Tibial artery (tissue), 4 donors: ENCODE measurements around the gene LRRFIP1.

Source experiments
- DNase-seq, 2 donors: peaks; one replicate each; pipeline ENCODE4 v3.0.0-alpha.2; 2019
- H3K27ac ChIP-seq, 2 donors: fragments of 200-600 bp; sonication (generic) in 1 of 2; 1 replicate in 1 of 2; 2 replicates in 1 of 2; pipeline ENCODE4 v1.5.1; 2018 to 2019; ENCODE audit warnings: mild to moderate bottlenecking in 1 of 2
- H3K27me3 ChIP-seq, 2 donors: fragments of 200-600 bp; sonication (generic) in 1 of 2; one replicate each; pipeline versions ENCODE4 v1.5.1 to v1.6.0; 2016 to 2019
- H3K36me3 ChIP-seq, 3 donors: fragments of 200-600 bp; sonication (generic) in 2 of 3; one replicate each; pipeline ENCODE4 v1.5.1; 2016 to 2019; ENCODE audit warnings: mild to moderate bottlenecking in 2 of 3
- H3K4me1 ChIP-seq, 4 donors: fragments of 200-600 bp; sonication (generic) in 2 of 4; 1 replicate in 3 of 4; 2 replicates in 1 of 4; pipeline ENCODE4 v1.5.1; 2016 to 2019
- H3K4me3 ChIP-seq, 2 donors: fragments of 200-600 bp; sonication (generic) in 1 of 2; 1 replicate in 1 of 2; 2 replicates in 1 of 2; pipeline ENCODE4 v1.5.1; 2018 to 2019; ENCODE audit warnings: mild to moderate bottlenecking in 2 of 2
- H3K9me3 ChIP-seq, 3 donors: fragments of 200-600 bp; sonication (generic) in 1 of 3; one replicate each; pipeline ENCODE4 v1.5.1; 2016 to 2019
- intact Hi-C: fragments of 100-400 bp; cut with DNase I; formaldehyde crosslinking; loops from one replicate; pipeline ENCODE4 v1.15.0; 2023; ENCODE audit warnings: low total_unique reads
- TF ChIP-seq, protein P1 (sequence below), 2 experiments: fragments of 200-600 bp in 1 of 2; fragments of 450-650 bp in 1 of 2; IDR thresholded peaks; one replicate each; pipeline ENCODE4 v1.5.1; 2017 to 2019; ENCODE audit warnings: antibody characterized with exemption in 2 of 2, mild to moderate bottlenecking in 1 of 2, moderate library complexity in 1 of 2

The LRRFIP1 gene

DNA sequence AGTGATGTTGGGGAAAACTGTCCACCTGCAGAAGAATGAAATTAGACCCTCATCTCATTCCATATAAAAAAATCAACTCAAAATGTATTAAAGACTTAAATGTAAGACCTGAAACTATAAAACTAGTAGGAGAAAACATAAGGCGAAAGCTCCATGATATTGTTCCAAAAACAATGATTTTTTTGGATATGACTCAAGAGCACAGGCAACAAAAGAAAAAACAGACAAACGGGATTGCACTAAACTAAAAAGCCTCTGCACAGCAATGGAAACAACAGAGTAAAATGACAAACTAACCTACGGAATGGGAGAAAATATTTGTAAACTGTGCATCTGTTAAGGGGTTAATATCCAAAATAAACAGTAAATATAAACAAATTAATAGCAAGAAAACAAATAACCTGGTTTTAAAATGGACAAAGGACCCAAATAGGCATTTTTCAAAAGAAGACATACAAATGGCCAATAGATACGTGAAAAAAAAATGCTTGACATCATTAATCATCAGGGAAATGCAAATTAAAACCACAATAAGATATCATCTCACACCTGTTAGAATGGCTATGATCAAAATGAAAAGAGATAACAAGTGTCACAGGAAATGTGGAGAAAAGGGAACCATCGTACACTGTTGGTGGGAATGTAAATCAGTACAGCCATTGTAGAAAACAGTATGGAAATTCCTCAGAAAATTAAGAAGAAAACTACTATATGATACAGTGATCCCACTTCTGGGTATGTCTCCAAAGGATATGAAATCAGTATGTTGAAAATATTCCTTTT, 26.6 kb downstream of the LRRFIP1 start:
- intact Hi-C loops: no loop called here
- no peak for DNase-seq
- TF ChIP-seq, protein P1, sequence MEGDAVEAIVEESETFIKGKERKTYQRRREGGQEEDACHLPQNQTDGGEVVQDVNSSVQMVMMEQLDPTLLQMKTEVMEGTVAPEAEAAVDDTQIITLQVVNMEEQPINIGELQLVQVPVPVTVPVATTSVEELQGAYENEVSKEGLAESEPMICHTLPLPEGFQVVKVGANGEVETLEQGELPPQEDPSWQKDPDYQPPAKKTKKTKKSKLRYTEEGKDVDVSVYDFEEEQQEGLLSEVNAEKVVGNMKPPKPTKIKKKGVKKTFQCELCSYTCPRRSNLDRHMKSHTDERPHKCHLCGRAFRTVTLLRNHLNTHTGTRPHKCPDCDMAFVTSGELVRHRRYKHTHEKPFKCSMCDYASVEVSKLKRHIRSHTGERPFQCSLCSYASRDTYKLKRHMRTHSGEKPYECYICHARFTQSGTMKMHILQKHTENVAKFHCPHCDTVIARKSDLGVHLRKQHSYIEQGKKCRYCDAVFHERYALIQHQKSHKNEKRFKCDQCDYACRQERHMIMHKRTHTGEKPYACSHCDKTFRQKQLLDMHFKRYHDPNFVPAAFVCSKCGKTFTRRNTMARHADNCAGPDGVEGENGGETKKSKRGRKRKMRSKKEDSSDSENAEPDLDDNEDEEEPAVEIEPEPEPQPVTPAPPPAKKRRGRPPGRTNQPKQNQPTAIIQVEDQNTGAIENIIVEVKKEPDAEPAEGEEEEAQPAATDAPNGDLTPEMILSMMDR (IDR thresholded peaks at IDR 0.05): no peak

DNA sequence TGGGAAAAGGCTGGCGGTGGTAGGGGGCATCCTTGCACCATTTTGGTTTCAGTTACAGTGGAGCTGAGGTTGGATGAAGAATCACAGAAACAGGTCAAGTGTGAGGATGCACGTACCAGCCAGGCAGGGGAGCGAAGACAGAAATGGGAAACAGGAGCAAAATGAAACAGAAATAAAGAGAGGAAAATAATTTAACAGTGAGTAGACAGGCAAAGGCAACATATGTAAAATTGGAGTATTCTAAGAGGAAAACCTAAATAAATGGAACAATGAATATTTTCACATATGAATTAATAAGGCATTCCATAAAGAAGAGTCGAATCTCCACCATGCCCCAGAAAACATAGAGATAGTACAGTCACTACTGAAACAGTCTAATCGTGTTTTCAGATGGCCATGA, 29.7 kb downstream of the LRRFIP1 start:
- Histone ChIP-seq H3K4me1 (peaks cover 0 to 25% (median 8%) of the 10 kb centered on the region in 4 donors), H3K27me3 (no peaks in the 10 kb centered on the region)

More for the DNA sequence above, 26.6 kb downstream of the LRRFIP1 start:
- H3K36me3 ChIP-seq: peaks cover 0 to 12% (median 4%) of the 10 kb centered on the region in 3 donors
- H3K4me3 ChIP-seq: no peak overlapping the region
- no peaks in the 10 kb centered on the region for H3K27me3 ChIP-seq
- peaks cover 0 to 37% (median 3%) of the 10 kb centered on the region in 4 donors for H3K4me1 ChIP-seq
- H3K9me3 ChIP-seq: no peaks in the 10 kb centered on the region
- no peak overlapping the region for H3K27ac ChIP-seq

DNA sequence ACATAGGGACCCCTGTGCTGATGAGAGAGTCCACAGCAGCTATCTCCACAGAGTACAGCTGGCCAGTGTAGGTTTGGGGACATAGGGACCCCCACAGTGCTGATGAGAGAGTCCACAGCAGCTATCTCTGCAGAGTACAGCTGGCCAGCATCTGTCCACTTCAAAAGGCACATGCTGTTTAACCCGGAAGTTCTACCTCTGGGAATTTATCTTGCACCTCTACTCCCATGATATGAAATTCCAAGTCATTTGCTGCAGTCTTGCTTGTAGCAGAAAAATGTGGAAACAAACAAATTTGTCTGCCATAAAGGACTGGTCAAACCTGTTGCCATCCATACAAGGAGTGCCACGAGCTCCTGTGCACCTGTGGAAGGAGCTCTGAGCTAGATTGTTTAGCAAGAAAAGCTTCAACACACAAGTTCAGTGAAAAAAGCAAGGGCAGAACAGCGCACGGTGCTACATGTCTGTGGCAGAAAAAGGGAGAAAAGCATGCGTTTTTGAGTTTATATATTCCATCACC, 33.1 kb downstream of the LRRFIP1 start:
- H3K27ac ChIP-seq: no peak overlapping the region
- H3K9me3 ChIP-seq: no peaks in the 10 kb centered on the region
- no peak for DNase-seq
- no peak overlapping the region for H3K4me3 ChIP-seq
- no peaks in the 10 kb centered on the region for H3K27me3 ChIP-seq
- intact Hi-C loops: no loop called here
- TF ChIP-seq, protein P1 (IDR thresholded peaks at IDR 0.05): no peak
- H3K36me3 ChIP-seq: no peaks in the 10 kb centered on the region
- H3K4me1 ChIP-seq: peaks cover 0 to 29% (median 17%) of the 10 kb centered on the region in 4 donors

More for the DNA sequence above, 29.7 kb downstream of the LRRFIP1 start:
- H3K36me3 ChIP-seq: peaks cover 0 to 2% (median 0%) of the 10 kb centered on the region in 3 donors
- no peak for DNase-seq
- H3K4me3 ChIP-seq: no peak overlapping the region
- no peaks in the 10 kb centered on the region for H3K9me3 ChIP-seq
- TF ChIP-seq, protein P1 (IDR thresholded peaks at IDR 0.05): no peak
- intact Hi-C loops: no loop called here
- no peak overlapping the region for H3K27ac ChIP-seq

DNA sequence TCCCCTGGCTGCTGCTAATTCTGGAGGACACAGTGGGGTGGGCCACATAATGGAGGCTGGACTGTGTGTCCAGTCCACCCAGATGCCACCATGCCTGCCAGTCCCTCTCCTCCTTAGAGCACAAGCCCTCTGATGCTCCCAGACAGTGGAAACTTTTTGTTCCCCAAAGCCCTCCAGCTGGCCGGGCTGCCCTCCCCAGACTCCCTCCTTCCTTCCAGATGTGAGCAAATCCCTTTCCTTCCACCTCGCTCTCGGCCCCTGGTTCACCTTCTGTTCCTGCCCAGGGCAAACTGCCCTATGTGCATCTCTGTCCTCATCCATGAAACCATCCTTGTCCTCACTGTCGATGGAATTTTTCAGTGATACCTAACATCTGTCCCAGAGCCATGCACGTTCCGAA, 33.9 kb downstream of the LRRFIP1 start:
- Histone ChIP-seq H3K36me3 (no peaks in the 10 kb centered on the region), H3K27ac (peak overlapping the region; percentile 26 to 61), H3K4me3 (no peak overlapping the region), H3K27me3 (no peaks in the 10 kb centered on the region), H3K9me3 (no peaks in the 10 kb centered on the region), H3K4me1 (peaks cover 0 to 29% (median 19%) of the 10 kb centered on the region in 4 donors)
- no peak for DNase-seq
- intact Hi-C loops: no loop called here
- TF ChIP-seq, protein P1 (IDR thresholded peaks at IDR 0.05): no peak

DNA sequence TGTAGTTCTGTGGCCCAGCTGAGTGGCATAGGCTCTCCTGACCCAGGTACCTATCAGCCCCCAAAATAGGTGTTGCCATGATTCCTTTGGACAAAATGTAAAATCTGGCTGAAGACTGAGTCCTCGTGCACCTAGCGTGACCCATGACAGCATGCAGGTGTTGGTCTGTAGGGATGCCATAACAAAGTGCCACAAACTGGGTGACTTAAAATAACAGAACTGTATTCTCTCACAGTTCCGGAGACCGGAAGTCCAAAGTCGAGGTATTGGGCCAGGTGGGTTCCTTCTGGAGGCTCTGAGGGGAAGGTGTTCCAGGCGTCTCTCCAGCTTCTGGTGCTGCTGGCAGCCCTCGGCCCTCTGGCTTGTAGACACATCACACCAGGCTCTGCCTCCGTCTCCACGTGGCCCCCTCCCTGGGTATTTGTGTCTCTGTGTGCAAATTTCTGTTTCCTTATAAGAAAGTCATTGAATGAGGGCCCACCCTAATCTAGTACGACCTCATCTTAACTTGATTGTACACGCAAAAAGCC, 34.5 kb downstream of the LRRFIP1 start:
- Histone ChIP-seq H3K9me3 (no peaks in the 10 kb centered on the region), H3K36me3 (no peaks in the 10 kb centered on the region), H3K4me1 (peaks cover 0 to 29% (median 19%) of the 10 kb centered on the region in 4 donors), H3K27ac (peak overlapping the region; percentile 61 to 62), H3K27me3 (no peaks in the 10 kb centered on the region), H3K4me3 (no peak overlapping the region)
- intact Hi-C loops: no loop called here
- no peak for DNase-seq
- TF ChIP-seq, protein P1 (IDR thresholded peaks at IDR 0.05): no peak
